Medulla oblongata (tissue), 1 donor: ENCODE results near the gene HDGFL2.
"Not testable (repeated sequence)": the region's sequence is repeated elsewhere in the genome, so short reads cannot be mapped to it uniquely, and the experiment has no call there.

Experiments
- DNase-seq: peaks from one replicate; pipeline ENCODE4 v3.0.0-alpha.2; 2015; ENCODE audit errors: extremely low spot score

Gene HDGFL2

GRCh38 chr19:4513248-4513647 lies 41.2 kb downstream of the HDGFL2 start:
- DNase-seq: no peak

DNA sequence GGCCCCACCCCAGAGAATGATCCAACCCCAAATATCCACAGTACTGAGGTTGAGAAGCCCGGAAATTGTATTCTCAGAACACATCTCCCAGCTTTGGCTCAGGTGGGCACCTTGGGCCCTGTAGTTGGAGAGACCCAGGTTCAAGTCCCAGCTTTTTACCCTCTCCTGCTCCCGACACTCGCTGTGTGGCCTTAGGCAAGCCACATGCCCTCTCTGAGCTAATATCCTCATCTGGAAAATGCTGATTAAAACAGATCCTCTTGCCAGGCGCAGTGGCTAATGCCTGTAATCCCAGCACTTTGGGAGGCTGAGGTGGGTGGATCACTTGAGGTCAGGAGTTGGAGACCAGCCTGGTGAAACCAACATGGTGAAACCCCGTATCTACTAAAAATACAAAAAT lies 43.6 kb downstream of the HDGFL2 start:
- no peak for DNase-seq

- DNase-seq: no peak
Observed at GRCh38 chr19:4516199-4516938, 44.3 kb downstream of the HDGFL2 start.

- DNase-seq: peak; percentile 62
Observed at GRCh38 chr19:4516939-4517300, 44.8 kb downstream of the HDGFL2 start.

DNA sequence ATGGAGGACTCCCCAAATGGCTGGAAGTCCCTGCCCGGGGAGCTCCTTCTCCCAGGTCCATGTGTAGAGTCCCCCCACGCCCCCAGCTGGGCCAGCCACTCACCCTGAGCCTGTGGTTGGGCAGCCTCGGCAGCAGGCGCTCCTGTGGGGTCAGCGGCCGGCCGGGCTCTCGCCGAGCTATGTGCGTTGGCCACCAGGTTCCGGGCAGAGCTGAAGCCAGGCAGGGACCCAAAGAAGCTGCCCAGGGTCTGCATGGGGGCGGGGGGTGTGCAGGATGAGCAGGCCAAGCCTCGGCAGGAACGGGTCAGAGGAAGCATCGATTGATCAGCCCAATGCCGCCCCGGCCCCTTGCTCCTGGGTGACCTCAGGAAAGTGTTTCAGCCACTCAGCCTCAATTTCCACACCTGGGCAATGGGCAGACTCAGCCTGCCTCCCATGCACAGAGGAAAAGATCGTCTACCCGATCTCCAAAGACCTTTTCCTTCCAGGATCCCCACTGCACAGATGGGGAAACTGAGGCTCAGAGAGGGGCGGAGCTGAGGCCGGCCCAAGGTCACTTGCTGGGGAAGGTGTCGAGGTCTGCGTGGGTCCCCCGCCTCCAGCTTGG lies 45.5 kb downstream of the HDGFL2 start:
- no peak for DNase-seq

GRCh38 chr19:4518345-4519171 lies 46.5 kb downstream of the HDGFL2 start, which contains the start of gene PLIN4:
PLIN4 (minus strand) TSS chr19:4518486; CDS start chr19:4518272, 214 bp downstream.
- peak; percentile 78 for DNase-seq

GRCh38 chr19:4519172-4519496 lies 47.0 kb downstream of the HDGFL2 start:
- no peak for DNase-seq

DNA sequence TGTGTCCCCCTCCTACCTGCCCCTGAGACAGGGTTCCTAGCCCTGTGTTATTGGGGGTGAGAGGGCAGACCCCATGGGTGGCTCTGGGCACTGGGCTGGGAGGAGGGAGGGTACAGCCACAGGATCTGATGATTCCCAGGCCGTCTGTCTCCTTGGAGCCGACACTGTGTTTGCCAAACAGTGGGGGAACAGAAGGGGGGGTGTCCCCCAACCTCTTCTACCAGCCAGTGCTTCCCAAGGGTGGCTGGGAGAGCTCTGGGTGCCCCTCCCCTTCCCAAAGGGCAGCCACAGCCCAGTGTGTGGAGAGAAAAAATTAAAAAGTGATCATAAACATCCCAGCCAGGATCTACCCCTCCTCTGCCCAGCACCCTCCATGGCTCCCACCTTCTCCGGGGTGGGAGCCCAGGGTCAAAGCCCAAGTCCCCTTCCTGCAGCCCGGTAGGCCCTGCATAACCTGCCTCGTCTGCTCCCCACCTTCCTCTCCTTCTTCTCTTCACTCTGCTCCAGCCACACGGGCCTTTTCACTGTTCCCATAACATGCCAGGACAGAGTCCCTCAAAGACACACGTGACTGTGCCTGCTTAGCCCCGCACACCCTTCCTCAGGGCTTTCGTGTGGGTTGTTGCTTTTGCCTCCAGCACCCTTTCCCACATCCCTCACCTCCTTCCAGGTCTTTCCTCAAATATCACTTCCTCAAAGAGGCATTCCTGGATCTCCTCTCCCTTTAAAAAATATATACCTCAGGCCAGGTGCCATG lies 47.6 kb downstream of the HDGFL2 start:
- peak; percentile 54 for DNase-seq

GRCh38 chr19:4521170-4521887 lies 49.2 kb downstream of the HDGFL2 start:
- no peak for DNase-seq

- DNase-seq: no peak
Observed at GRCh38 chr19:4521888-4522242, 49.8 kb downstream of the HDGFL2 start.

GRCh38 chr19:4522291-4523002 lies 50.4 kb downstream of the HDGFL2 start:
- DNase-seq: no peak

DNA sequence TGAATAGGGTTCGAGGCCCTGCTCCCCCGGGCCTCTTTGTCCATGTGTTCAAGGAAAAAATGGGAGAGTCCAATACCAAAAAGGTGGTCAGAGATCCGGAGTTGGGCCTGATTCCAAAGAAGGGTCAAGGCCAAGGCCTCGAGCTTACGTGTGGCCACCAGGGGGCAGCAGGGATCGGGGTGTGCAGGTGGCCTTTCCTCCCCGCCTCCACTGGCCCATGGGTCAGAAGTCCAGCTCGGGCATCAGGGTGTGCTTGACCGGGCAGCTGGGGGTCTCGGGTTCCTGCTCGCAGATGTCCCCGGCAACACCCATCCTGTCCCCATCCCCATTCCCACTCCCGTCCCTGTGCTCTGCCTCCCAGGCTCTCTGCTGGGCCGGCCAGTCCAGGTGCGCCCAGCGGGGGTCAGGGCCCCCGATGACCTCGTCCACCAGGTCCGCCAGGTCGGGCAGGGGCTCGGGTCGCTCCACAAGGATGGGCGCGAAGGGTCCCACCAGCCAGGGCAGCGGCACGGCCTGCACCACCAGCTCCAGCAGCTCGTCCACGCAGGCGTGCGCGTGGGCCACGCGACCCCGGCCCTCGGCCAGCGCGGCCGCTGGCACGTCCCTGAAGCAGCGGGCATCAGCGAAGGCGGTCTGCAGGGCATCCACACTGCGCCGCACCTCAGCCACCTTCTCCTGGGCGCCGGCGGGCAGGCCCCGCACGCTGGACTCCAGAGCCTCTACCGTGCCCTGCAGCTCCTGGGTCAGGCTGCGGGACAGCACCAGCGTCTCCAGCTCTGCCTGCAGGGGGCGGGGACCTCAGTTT lies 51.4 kb downstream of the HDGFL2 start:
- DNase-seq: no peak

GRCh38 chr19:4524808-4525562 lies 52.9 kb downstream of the HDGFL2 start:
- no peak for DNase-seq

GRCh38 chr19:4525563-4526002 lies 53.5 kb downstream of the HDGFL2 start:
- DNase-seq: no peak

- not testable (repeated sequence) for DNase-seq
Observed at GRCh38 chr19:4527377-4527776, 55.3 kb downstream of the HDGFL2 start.

DNA sequence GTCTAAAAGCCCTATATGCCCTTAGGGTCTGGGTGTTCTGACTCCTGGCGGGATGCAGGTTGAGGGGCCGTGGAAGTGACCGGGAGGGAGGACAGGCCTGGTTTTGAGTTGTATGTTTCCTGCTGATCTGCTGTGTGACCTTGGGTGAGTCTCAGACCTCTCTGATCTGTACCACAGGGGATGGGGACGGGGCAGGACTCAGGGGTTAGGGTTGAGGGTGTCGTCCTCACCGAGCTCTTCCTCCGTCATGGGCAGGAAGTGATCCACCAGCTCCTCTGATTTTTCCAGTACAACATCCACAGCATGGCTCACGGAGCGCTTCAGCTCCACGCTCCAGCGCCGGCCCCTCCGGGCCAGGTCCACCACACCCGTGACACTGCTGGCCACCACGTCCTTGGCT lies 56.7 kb downstream of the HDGFL2 start:
- no peak for DNase-seq

GRCh38 chr19:4529924-4530522 lies 57.9 kb downstream of the HDGFL2 start:
- DNase-seq: no peak

- no peak for DNase-seq
Observed at GRCh38 chr19:4531562-4532165, 59.6 kb downstream of the HDGFL2 start.
